ENCODE data around the gene PTCD2. TPM values are rescaled to one million over a fixed set of nuclear protein-coding genes. Genes with fewer than 3 reads are reported as not detected.

The PTCD2 gene
- total RNA-seq, 4 donors from 2014 or later: 3.1 to 8.7 (median 5.7) TPM

GRCh38 chr5:72380492-72381274 is 60.5 kb downstream of the PTCD2 start:
- WGBS, 2 donors: 75 to 82% methylated on average over 6 to 7 of the region's 7 CpGs
- Histone ChIP-seq H3K27ac (peak overlapping the region in 1 of 4 donors; percentile 10), H3K27me3 (no peaks in the 10 kb centered on the region), H3K9me3 (no peaks in the 10 kb centered on the region), H3K4me1 (peaks cover 0 to 46% (median 24%) of the 10 kb centered on the region in 3 donors), H3K4me3 (no peak overlapping the region), H3K36me3 (no peaks in the 10 kb centered on the region)
- intact Hi-C loops (cut with DNase I): no loop called here
- TF ChIP-seq CTCF (IDR thresholded peaks at IDR 0.05) (no peak), POLR2A (IDR thresholded peaks at IDR 0.05) (no peak)
- no peak for DNase-seq

DNA sequence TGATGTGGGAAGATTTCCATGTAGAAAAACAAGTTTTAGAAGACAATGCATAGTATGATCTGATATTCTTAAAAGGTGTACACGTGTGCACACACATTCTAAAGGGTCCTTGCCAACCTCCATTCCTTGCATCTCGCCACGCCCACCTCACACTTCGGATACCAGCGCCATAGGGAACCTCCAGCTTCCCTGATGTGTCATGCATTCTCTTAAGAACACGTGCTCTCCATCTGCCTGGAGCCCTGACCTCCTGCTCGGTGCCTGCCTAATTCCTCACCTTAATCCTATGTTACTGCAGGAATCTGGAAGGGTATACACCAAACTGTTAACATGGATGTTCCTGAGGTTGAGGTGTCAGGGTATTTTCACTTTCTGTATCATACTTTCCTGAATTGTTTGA is 63.1 kb downstream of the PTCD2 start:
- H3K4me3 ChIP-seq: no peak overlapping the region
- DNase-seq: no peak

DNA sequence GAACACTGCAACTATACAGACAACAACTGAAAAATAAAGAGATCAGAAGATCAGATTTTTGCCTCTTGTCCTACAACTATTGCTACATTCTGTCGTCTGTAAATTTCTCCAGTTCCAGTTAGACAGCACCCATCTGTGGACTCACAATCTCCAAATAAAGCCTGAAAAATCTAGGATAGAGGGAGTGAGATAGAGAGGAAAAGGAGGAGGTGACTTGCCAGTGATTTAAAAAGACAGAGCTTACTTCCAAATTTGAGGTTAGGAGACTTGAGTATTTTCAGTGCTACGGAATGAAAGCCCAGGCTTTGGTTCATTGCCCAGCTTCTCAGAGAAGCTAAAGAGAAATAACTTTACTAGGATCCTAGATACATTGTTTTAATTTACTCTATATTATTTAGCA is 63.6 kb downstream of the PTCD2 start:
- TF ChIP-seq POLR2A (IDR thresholded peaks at IDR 0.05) (no peak), CTCF (IDR thresholded peaks at IDR 0.05) (no peak)
- H3K36me3 ChIP-seq: no peaks in the 10 kb centered on the region
- H3K27ac ChIP-seq: no peak overlapping the region
- no peaks in the 10 kb centered on the region for H3K27me3 ChIP-seq
- no peak overlapping the region for H3K4me3 ChIP-seq
- peaks cover 0 to 38% (median 24%) of the 10 kb centered on the region in 3 donors for H3K4me1 ChIP-seq
- 53 to 63% methylated on average over 2 of the region's 2 CpGs for WGBS, 2 donors
- intact Hi-C loops (cut with DNase I): no loop called here
- no peaks in the 10 kb centered on the region for H3K9me3 ChIP-seq
- DNase-seq: no peak

More for the DNA sequence above, 63.1 kb downstream of the PTCD2 start:
- H3K27me3 ChIP-seq: no peaks in the 10 kb centered on the region
- H3K9me3 ChIP-seq: no peaks in the 10 kb centered on the region
- WGBS, 2 donors: 23 to 47% methylated on average over 7 of the region's 7 CpGs
- peaks cover 0 to 38% (median 24%) of the 10 kb centered on the region in 3 donors for H3K4me1 ChIP-seq
- H3K36me3 ChIP-seq: no peaks in the 10 kb centered on the region
- no peak for TF ChIP-seq CTCF (IDR thresholded peaks at IDR 0.05)
- no peak for TF ChIP-seq POLR2A (IDR thresholded peaks at IDR 0.05)
- intact Hi-C loops (cut with DNase I): no loop called here
- peak overlapping the region in 1 of 4 donors; percentile 35 for H3K27ac ChIP-seq

DNA sequence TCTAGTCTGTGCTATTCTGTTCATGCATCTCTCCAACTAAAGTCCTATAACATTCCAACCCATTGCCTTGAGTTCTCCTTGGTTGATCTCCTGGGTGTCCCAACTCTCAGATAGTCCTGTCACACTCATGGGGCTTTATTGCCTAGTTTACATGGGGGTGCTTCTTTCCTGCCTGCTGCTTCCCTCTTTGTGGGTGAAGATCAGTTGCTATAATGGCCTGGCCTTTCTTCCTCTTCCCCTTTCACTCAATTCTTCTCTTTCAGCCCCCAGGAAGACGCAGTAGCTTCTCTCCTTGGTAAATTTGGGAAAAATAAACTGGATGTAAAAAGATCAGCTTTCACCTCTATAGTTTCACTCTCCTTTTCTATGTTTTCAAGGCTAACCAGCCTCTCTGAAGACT is 66.5 kb downstream of the PTCD2 start:
- intact Hi-C loops (cut with DNase I): no loop called here
- Histone ChIP-seq H3K4me3 (no peak overlapping the region), H3K27me3 (no peaks in the 10 kb centered on the region), H3K36me3 (no peaks in the 10 kb centered on the region), H3K4me1 (peaks cover 0 to 46% (median 9%) of the 10 kb centered on the region in 3 donors), H3K9me3 (no peaks in the 10 kb centered on the region), H3K27ac (no peak overlapping the region)
- DNase-seq: no peak
- 69 to 81% methylated on average over 1 of the region's 1 CpG for WGBS, 2 donors
- TF ChIP-seq CTCF (IDR thresholded peaks at IDR 0.05): no peak
- no peak for TF ChIP-seq POLR2A (IDR thresholded peaks at IDR 0.05)

DNA sequence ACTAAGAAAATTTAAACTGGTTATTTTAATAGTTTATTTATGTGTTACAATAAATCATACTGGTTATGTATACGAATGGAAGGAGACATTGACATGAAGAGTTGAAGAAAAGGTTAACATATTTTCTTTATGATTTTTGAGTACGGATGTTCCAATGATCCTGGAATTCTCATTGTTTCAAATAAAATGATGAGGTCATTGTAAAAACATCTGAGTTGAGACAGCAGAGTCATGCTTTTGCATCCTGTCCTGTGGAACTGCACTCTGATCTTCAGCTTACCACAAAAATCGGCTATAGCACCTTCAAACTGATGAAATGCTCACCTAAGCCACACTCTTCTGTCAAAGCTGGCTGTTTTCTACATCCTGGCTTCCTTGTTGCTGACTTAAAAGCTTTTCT is 67.8 kb downstream of the PTCD2 start:
- TF ChIP-seq POLR2A (IDR thresholded peaks at IDR 0.05) (no peak), CTCF (IDR thresholded peaks at IDR 0.05) (no peak)
- H3K9me3 ChIP-seq: no peaks in the 10 kb centered on the region
- no peaks in the 10 kb centered on the region for H3K36me3 ChIP-seq
- DNase-seq: no peak
- 30 to 55% methylated on average over 3 of the region's 3 CpGs for WGBS, 2 donors
- intact Hi-C loops (cut with DNase I): no loop called here
- no peak overlapping the region for H3K27ac ChIP-seq
- H3K4me1 ChIP-seq: peaks cover 11 to 59% (median 21%) of the 10 kb centered on the region in 3 donors
- no peaks in the 10 kb centered on the region for H3K27me3 ChIP-seq
- no peak overlapping the region for H3K4me3 ChIP-seq

All from esophagus squamous epithelium (tissue), 5 donors.